ENCODE data around the gene LAYN. TPM values are rescaled to one million over a fixed set of nuclear protein-coding genes. Genes with fewer than 3 reads are reported as not detected.

LAYN gene
- total and polyA plus RNA-seq, 2 of the 4 experiments (the other 2 are of a cell fraction): 92.5 to 118 TPM

DNA sequence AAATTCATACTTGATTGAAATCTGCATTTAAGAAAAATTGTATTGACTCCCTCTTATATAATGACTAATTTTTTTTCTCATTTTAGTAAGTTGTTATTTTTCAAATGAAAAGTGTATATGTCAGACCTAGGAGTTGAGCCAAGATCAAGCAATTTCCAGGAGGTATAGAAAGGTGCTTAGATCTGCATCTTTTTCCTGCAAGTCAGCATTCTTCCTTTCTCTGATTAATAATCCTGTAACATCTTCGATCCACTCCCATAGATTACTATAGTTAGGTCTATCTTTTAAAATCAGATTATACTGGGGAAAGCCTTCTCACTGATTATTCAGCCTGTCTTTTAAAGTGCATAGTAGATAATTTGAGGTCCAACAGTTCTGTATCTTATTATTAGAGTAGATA lies 13.2 kb upstream of the LAYN start:
- in situ Hi-C loops (cut with MboI; ENCODE audit: low sequenced_read_pairs): no loop called here
- ChIA-PET POLR2A (ENCODE audit: unreplicated experiment) (no interaction called here), CTCF (no interaction called here)
- H3K4ac ChIP-seq (ENCODE audit: low read depth, low read length): no peak overlapping the region
- no peak overlapping the region for H2AK9ac ChIP-seq (replicated peaks; ENCODE audit: low read depth, low read length, poor library complexity)
- no peaks in the 10 kb centered on the region for H3K9me3 ChIP-seq (ENCODE audit: control insufficient read depth, insufficient read depth, low read length)
- no peak overlapping the region for H3K4me3 ChIP-seq (ENCODE audit: insufficient read depth, low read depth, low read length)
- no peaks in the 10 kb centered on the region for H3K36me3 ChIP-seq (ENCODE audit: control insufficient read depth, insufficient read depth, low read length)
- no peak overlapping the region for H3K23ac ChIP-seq (ENCODE audit: low read depth, low read length)
- H2AK5ac ChIP-seq (ENCODE audit: low read depth, low read length): no peak overlapping the region
- no peak overlapping the region for H2AFZ ChIP-seq (replicated peaks; ENCODE audit: low read length, poor library complexity)
- no peak overlapping the region for H3K27ac ChIP-seq (ENCODE audit: insufficient read depth, low read length)
- dilution Hi-C loops (cut with HindIII; ENCODE audit: low sequenced_read_pairs, unreplicated experiment): no loop called here
- no CpG with 5 or more reads among the region's 1 CpG for whole genome bisulfite sequencing, 2 experiments (ENCODE audit: extremely low coverage in 2 of 2, insufficient read length in 1 of 2)
- H4K20me1 ChIP-seq (ENCODE audit: insufficient read depth, low read length): no peaks in the 10 kb centered on the region
- DNase-seq (no peak), ATAC-seq (ENCODE audit: low read depth) (no peak)
- no peak overlapping the region for H3K56ac ChIP-seq (ENCODE audit: extremely low read depth, insufficient read depth, low read length)
- H3K79me1 ChIP-seq (ENCODE audit: low read depth in 1 of 2, low read length in 2 of 2): no peaks in the 10 kb centered on the region
- no peak overlapping the region for H3K14ac ChIP-seq (replicated peaks; ENCODE audit: low read depth, low read length)
- H4K5ac ChIP-seq (ENCODE audit: low read depth, low read length): no peak overlapping the region
- BruUV-seq (replicated peaks): no TSS peak
- H3K27me3 ChIP-seq (ENCODE audit: control insufficient read depth, insufficient read depth, low read length): no peaks in the 10 kb centered on the region
- no peak overlapping the region for H2BK120ac ChIP-seq (ENCODE audit: low read depth, low read length)
- peak overlapping the region; percentile 23 for H2BK5ac ChIP-seq (ENCODE audit: low read depth, low read length, poor library complexity, severe bottlenecking)
- no peak overlapping the region for H2BK20ac ChIP-seq (ENCODE audit: low read depth, low read length)
- TF ChIP-seq MAZ (IDR thresholded peaks at IDR 0.05; ENCODE audit: borderline replicate concordance, low read depth, low read length) (no peak), MAFK (IDR thresholded peaks at IDR 0.05; ENCODE audit: low read depth, low read length) (peak; percentile 84)
- intact Hi-C loops (cut with micrococcal nuclease): no loop called here
- no peak overlapping the region for H3K18ac ChIP-seq (ENCODE audit: low read depth, low read length)
- H4K91ac ChIP-seq (ENCODE audit: insufficient read depth, low read depth, low read length): no peak overlapping the region
- H3K4me2 ChIP-seq (ENCODE audit: low read depth, low read length): no peak overlapping the region
- H4K8ac ChIP-seq (ENCODE audit: low read depth in 2 of 2, low read length in 2 of 2): no peak overlapping the region
- H2BK15ac ChIP-seq (ENCODE audit: low read depth, low read length): no peak overlapping the region
- H3K9ac ChIP-seq (ENCODE audit: low read depth, low read length): no peak overlapping the region
- peaks cover 10% of the 10 kb centered on the region for H3K9me1 ChIP-seq (ENCODE audit: insufficient read depth, low read length)
- peaks cover 3% of the 10 kb centered on the region; the same call in 1 of the 2 replicates for H3K4me1 ChIP-seq (ENCODE audit: control insufficient read depth, insufficient read depth, low read length)

Measured in IMR-90 (cell line).